ENCODE data around the gene DNAJC4.
A peak's percentile ranks its signal among the peaks of the same experiment; 100 is the strongest.

Gene DNAJC4

GRCh38 chr11:64251753-64252002 is 21.3 kb downstream of the DNAJC4 start:
- no peak for DNase-seq (ENCODE audit: low spot score)
- no peak for TF ChIP-seq CTCF (IDR thresholded peaks at IDR 0.05; ENCODE audit: extremely low read depth, insufficient read depth, missing control alignments)
- in situ Hi-C loops (cut with MboI; ENCODE audit: low pct_unique_long_range_greater_than_20kb, low sequenced_read_pairs, unreplicated experiment) = no loop called here

GRCh38 chr11:64252003-64252872 is 21.9 kb downstream of the DNAJC4 start:
- TF ChIP-seq CTCF (IDR thresholded peaks at IDR 0.05; ENCODE audit: extremely low read depth, insufficient read depth, missing control alignments) = peak; percentile 40
- in situ Hi-C loops (cut with MboI; ENCODE audit: low pct_unique_long_range_greater_than_20kb, low sequenced_read_pairs, unreplicated experiment) = no loop called here
- DNase-seq (ENCODE audit: low spot score) = peak; percentile 70

- no peak for DNase-seq (ENCODE audit: low spot score)
- TF ChIP-seq CTCF (IDR thresholded peaks at IDR 0.05; ENCODE audit: extremely low read depth, insufficient read depth, missing control alignments) = no peak
- in situ Hi-C loops (cut with MboI; ENCODE audit: low pct_unique_long_range_greater_than_20kb, low sequenced_read_pairs, unreplicated experiment) = no loop called here
These were observed 22.7 kb downstream of the DNAJC4 start for GRCh38 chr11:64253043-64253442.

GRCh38 chr11:64253481-64253880 is 23.1 kb downstream of the DNAJC4 start:
- no peak for TF ChIP-seq CTCF (IDR thresholded peaks at IDR 0.05; ENCODE audit: extremely low read depth, insufficient read depth, missing control alignments)
- no peak for DNase-seq (ENCODE audit: low spot score)
- in situ Hi-C loops (cut with MboI; ENCODE audit: low pct_unique_long_range_greater_than_20kb, low sequenced_read_pairs, unreplicated experiment) = no loop called here

GRCh38 chr11:64254326-64254725 is 24.0 kb downstream of the DNAJC4 start:
- TF ChIP-seq CTCF (IDR thresholded peaks at IDR 0.05; ENCODE audit: extremely low read depth, insufficient read depth, missing control alignments) = no peak
- in situ Hi-C loops (cut with MboI; ENCODE audit: low pct_unique_long_range_greater_than_20kb, low sequenced_read_pairs, unreplicated experiment) = no loop called here
- DNase-seq (ENCODE audit: low spot score) = no peak

GRCh38 chr11:64255135-64256128 is 25.1 kb downstream of the DNAJC4 start:
- in situ Hi-C loops (cut with MboI; ENCODE audit: low pct_unique_long_range_greater_than_20kb, low sequenced_read_pairs, unreplicated experiment) = no loop called here
- no peak for TF ChIP-seq CTCF (IDR thresholded peaks at IDR 0.05; ENCODE audit: extremely low read depth, insufficient read depth, missing control alignments)
- DNase-seq (ENCODE audit: low spot score) = no peak
